Endothelial cell of umbilical vein (primary cell): ENCODE results near the gene CFAP77. TPM values are rescaled to one million over a fixed set of nuclear protein-coding genes. Genes with fewer than 3 reads are reported as not detected.

Experiments used
- BruUV-seq: library from RNA; stranded (reverse); fragments of 400-500 nt; replicated peaks from 2 replicates; lab custom pipeline; 2021; lab: Mats Ljungman, UMichigan
- CTCF ChIA-PET: fragments of 300-600, 350-600 bp; sonication (Branson Sonifier 250); formaldehyde crosslinking; loops from one replicate; lab custom pipeline; 2021; ENCODE audit warnings: antibody characterized with exemption, inconsistent platforms; lab: Charles Lee
- POLR2A ChIA-PET: fragments of 300-600, 350-600 bp; sonication (Branson Sonifier 250); formaldehyde crosslinking; loops from one replicate; lab custom pipeline; 2021; ENCODE audit warnings: antibody characterized with exemption, inconsistent platforms; lab: Charles Lee
- DNase-seq: peaks from one replicate; pipeline ENCODE4 v3.0.0-alpha.2; 2011; ENCODE audit warnings: low read depth, low spot score
- FAIRE-seq: peaks from 2 replicates; lab custom pipeline; 2011; peaks lifted over from hg19 to GRCh38; lab: Jason Lieb, UNC
- H2AFZ ChIP-seq: 2 replicates; pipeline ENCODE4 v1.6.0; 2012; ENCODE audit warnings: low read depth, low read length, control low read depth, inconsistent platforms
- H3K27ac ChIP-seq: 2 replicates; pipeline ENCODE4 v1.5.1; 2011; ENCODE audit warnings: low read depth, mild to moderate bottlenecking, control low read depth, low read length, moderate library complexity; ENCODE audit not compliant: insufficient read depth
- H3K27me3 ChIP-seq, 2 experiments: 2 replicates each; pipeline versions ENCODE4 v1.6.0 to v1.6.1; 2011; ENCODE audit warnings: low read length in 2 of 2, mixed read lengths in 1 of 2; ENCODE audit not compliant: control insufficient read depth in 2 of 2, insufficient read depth in 2 of 2
- H3K36me3 ChIP-seq, 2 experiments: 2 replicates in 1 of 2; 3 replicates in 1 of 2; pipeline ENCODE4 v1.5.1; 2011; ENCODE audit warnings: low read length in 2 of 2, mild to moderate bottlenecking in 1 of 2, moderate library complexity in 1 of 2; ENCODE audit not compliant: control insufficient read depth in 2 of 2, insufficient read depth in 2 of 2; ENCODE audit errors: extremely low read depth in 1 of 2
- H3K4me1 ChIP-seq: 3 replicates; pipeline ENCODE4 v1.5.1; 2011; ENCODE audit warnings: mild to moderate bottlenecking, low read length; ENCODE audit not compliant: control insufficient read depth, insufficient read depth; ENCODE audit errors: extremely low read depth
- H3K4me2 ChIP-seq: 2 replicates; pipeline ENCODE4 v1.6.1; 2011; ENCODE audit warnings: low read length, control low read depth, mixed read lengths; ENCODE audit not compliant: insufficient read depth
- H3K4me3 ChIP-seq, 3 experiments: fragments of 200-600 bp in 1 of 3; sonication (generic), shearing (Covaris generic) in 1 of 3; replicated peaks in 1 of 3; 2 replicates each; pipeline ENCODE4 v1.5.1; 2011 to 2016; ENCODE audit warnings: control low read depth in 3 of 3, low read length in 3 of 3, mild to moderate bottlenecking in 2 of 3, inconsistent platforms in 1 of 3, low read depth in 1 of 3, moderate library complexity in 1 of 3; ENCODE audit not compliant: insufficient read depth in 1 of 3
- H3K79me2 ChIP-seq: 2 replicates; pipeline ENCODE4 v1.6.0; 2012; ENCODE audit warnings: low read length, inconsistent platforms; ENCODE audit not compliant: control insufficient read depth, insufficient read depth
- H3K9ac ChIP-seq: replicated peaks from 2 replicates; pipeline ENCODE3; 2011; ENCODE audit warnings: low read length, control low read depth; ENCODE audit not compliant: insufficient read depth; ENCODE audit errors: extremely low read depth
- H3K9me1 ChIP-seq: replicated peaks from 3 replicates; pipeline ENCODE4 v1.6.0; 2011; ENCODE audit warnings: mild to moderate bottlenecking, low read length; ENCODE audit not compliant: control insufficient read depth, insufficient read depth; ENCODE audit errors: extremely low read depth
- H3K9me3 ChIP-seq: replicated peaks from 2 replicates; pipeline ENCODE4 v1.5.1; 2012; ENCODE audit warnings: low read length, inconsistent platforms; ENCODE audit not compliant: control insufficient read depth, insufficient read depth
- H4K20me1 ChIP-seq: replicated peaks from 2 replicates; pipeline ENCODE3; 2011; ENCODE audit warnings: mild to moderate bottlenecking, low read length; ENCODE audit not compliant: control insufficient read depth, insufficient read depth; ENCODE audit errors: extremely low read depth
- CTCF ChIP-seq, 2 donors: IDR thresholded peaks; 1 replicate in 1 of 2; 2 replicates in 1 of 2; pipeline ENCODE4 v1.5.1; 2011; ENCODE audit warnings: low read length in 2 of 2, mild to moderate bottlenecking in 2 of 2, moderate library complexity in 2 of 2, control low read depth in 1 of 2, inconsistent platforms in 1 of 2, low read depth in 1 of 2; ENCODE audit not compliant: insufficient read depth in 1 of 2; ENCODE audit errors: extremely low read depth in 1 of 2
- EZH2 ChIP-seq: IDR thresholded peaks from 2 replicates; pipeline ENCODE4 v1.6.1; 2012; ENCODE audit warnings: borderline replicate concordance, low read depth, mild to moderate bottlenecking, moderate library complexity, low read length, inconsistent platforms; ENCODE audit not compliant: severe bottlenecking
- FOS ChIP-seq: IDR thresholded peaks from 2 replicates; pipeline ENCODE4 v1.6.1; 2011; ENCODE audit warnings: mild to moderate bottlenecking, low read length, moderate library complexity, borderline replicate concordance; ENCODE audit not compliant: insufficient read depth
- GATA2 ChIP-seq: IDR thresholded peaks from 2 replicates; pipeline ENCODE4 v1.7.0; 2011; ENCODE audit warnings: low read depth, mild to moderate bottlenecking, moderate library complexity, mixed read lengths, low read length; ENCODE audit not compliant: insufficient read length, insufficient read depth
- JUN ChIP-seq: IDR thresholded peaks from 2 replicates; pipeline ENCODE4 v1.6.1; 2011; ENCODE audit warnings: borderline replicate concordance, low read depth; ENCODE audit not compliant: insufficient read length, insufficient read depth
- MAX ChIP-seq: IDR thresholded peaks from 2 replicates; pipeline ENCODE4 v1.6.1; 2011; ENCODE audit not compliant: insufficient read depth, insufficient read length
- MYC ChIP-seq: IDR thresholded peaks from one replicate; pipeline ENCODE4 v1.6.1; 2011; ENCODE audit warnings: mild to moderate bottlenecking, low read depth, low read length
- POLR2A ChIP-seq: IDR thresholded peaks from 2 replicates; pipeline ENCODE4 v1.6.1; 2012; ENCODE audit warnings: low read depth, mild to moderate bottlenecking, control low read depth, low read length
- POLR2AphosphoS5 ChIP-seq: IDR thresholded peaks from 2 replicates; pipeline ENCODE4 v1.6.1; 2012; ENCODE audit warnings: low read depth, mild to moderate bottlenecking, control low read depth, low read length, moderate library complexity; ENCODE audit not compliant: insufficient read depth
- dilution Hi-C: fragments of 300-500 bp; cut with MboI; formaldehyde crosslinking; loops from one replicate; pipeline ENCODE4 v1.15.0; 2019; ENCODE audit warnings: low sequenced_read_pairs; ENCODE audit not compliant: extremely low pct_ligation_motif_present
- intact Hi-C: fragments of 100-400 bp; cut with micrococcal nuclease; formaldehyde crosslinking; loops from one replicate; pipeline ENCODE4 v1.10.0; 2022
- polyA plus RNA-seq, 4 experiments: library from polyadenylated mRNA; depleted of rRNA in 3 of 4; stranded (reverse) in 3 of 4; unstranded in 1 of 4; fragments of >200 nt; gene quantifications; 2 replicates each; pipeline versions ENCODE4 v1.2.1 to v1.2.3, GENCODE V29; 2011 to 2012; ENCODE audit warnings: missing spikeins in 1 of 4
- total RNA-seq: library from RNA; stranded (reverse); gene quantifications from 2 replicates; pipeline ENCODE4 v1.2.3, GENCODE V29; 2021

The CFAP77 gene
- total and polyA plus RNA-seq, 2 donors (not counting 3 experiments of a cell fraction or from before 2014, with no cell fraction given): not detected

GRCh38 chr9:132413926-132414325 is 3.9 kb downstream of the CFAP77 start:
- FAIRE-seq: no peak
- no peak for DNase-seq
- CTCF ChIA-PET: interaction anchor here (0.9 to 3.3 kb wide), 6 partner anchors 86 to 559 kb away, joined by 3 to 11 read pairs (median 3); no protein-coding TSS in a partner anchor
- Histone ChIP-seq H3K4me2 (no peak overlapping the region), H3K36me3 (no peaks in the 10 kb centered on the region), H3K9me1 (no peaks in the 10 kb centered on the region), H4K20me1 (no peaks in the 10 kb centered on the region), H2AFZ (no peak overlapping the region), H3K79me2 (no peaks in the 10 kb centered on the region), H3K4me3 (no peak overlapping the region), H3K27me3 (peaks cover 36 to 53% of the 10 kb centered on the region in 2 experiments), H3K9me3 (no peaks in the 10 kb centered on the region), H3K9ac (no peak overlapping the region), H3K4me1 (peaks cover 8% of the 10 kb centered on the region), H3K27ac (no peak overlapping the region)
- intact Hi-C loops (loop anchor here (5.0 kb wide), 1 partner anchor 258 kb away; the partner anchor contains the start of gene GTF3C4), dilution Hi-C loops (no loop called here)
- no peak for TF ChIP-seq CTCF (IDR thresholded peaks at IDR 0.05; ENCODE audit: extremely low read depth in 1 of 2, insufficient read depth in 1 of 2, low read depth in 1 of 2, low read length in 2 of 2)
- TF ChIP-seq GATA2: no peak
- no peak for TF ChIP-seq POLR2A
- no peak for TF ChIP-seq FOS
- no peak for TF ChIP-seq POLR2AphosphoS5
- TF ChIP-seq JUN: no peak
- TF ChIP-seq MYC: no peak
- no peak for TF ChIP-seq EZH2
- no peak for TF ChIP-seq MAX
- POLR2A ChIA-PET: no interaction called here
- no TSS peak for BruUV-seq
